GM12878 (cell line): ENCODE results near the gene KRT75.

Experiments used
- BHLHE40 ChIP-seq, 2 experiments: fragments of 450-650 bp in 1 of 2; IDR thresholded peaks; 2 replicates each; pipeline ENCODE4 v1.6.1; 2011 to 2017; ENCODE audit warnings: low read depth in 2 of 2, borderline replicate concordance in 1 of 2, improper control_type of control experiment in 1 of 2, low read length in 1 of 2, mild to moderate bottlenecking in 1 of 2
- CBX5 ChIP-seq: sonication (generic); IDR thresholded peaks from 2 replicates; pipeline ENCODE4 v1.6.1; 2016; ENCODE audit warnings: low read depth, moderate library complexity, mild to moderate bottlenecking, inconsistent platforms
- CEBPB ChIP-seq, 2 experiments: fragments of 150-350 bp in 1 of 2; IDR thresholded peaks; 2 replicates each; pipeline ENCODE4 v1.6.1; 2012 to 2014; ENCODE audit warnings: low read depth in 2 of 2, low read length in 2 of 2, borderline replicate concordance in 1 of 2, inconsistent platforms in 1 of 2
- CTCF ChIP-seq, 3 experiments: IDR thresholded peaks in 2 of 3; conservative IDR thresholded peaks in 1 of 3; 2 replicates each; pipeline ENCODE4 v1.5.1; 2011; ENCODE audit warnings: low read depth in 3 of 3, low read length in 3 of 3, mild to moderate bottlenecking in 3 of 3, control low read depth in 2 of 3, moderate library complexity in 2 of 3, inconsistent platforms in 1 of 3, mixed read lengths in 1 of 3; ENCODE audit not compliant: control insufficient read depth in 2 of 3, insufficient read depth in 1 of 3; ENCODE audit errors: extremely low read depth in 1 of 3
- EP300 ChIP-seq, 2 experiments: fragments of 150-350 bp in 1 of 2; IDR thresholded peaks; 2 replicates each; pipeline ENCODE4 v1.6.1; 2011 to 2012; ENCODE audit warnings: low read depth in 2 of 2, low read length in 2 of 2, borderline replicate concordance in 1 of 2, improper control_type of control experiment in 1 of 2, inconsistent platforms in 1 of 2; ENCODE audit not compliant: control insufficient read depth in 1 of 2
- FOXM1 ChIP-seq: IDR thresholded peaks from 2 replicates; pipeline ENCODE4 v1.6.1; 2012; ENCODE audit warnings: low read depth, mild to moderate bottlenecking, inconsistent platforms, low read length, moderate library complexity
- MAX ChIP-seq: IDR thresholded peaks from 2 replicates; pipeline ENCODE4 v1.6.1; 2012; ENCODE audit warnings: low read depth, low read length, improper control_type of control experiment
- SMC3 ChIP-seq: IDR thresholded peaks from 2 replicates; pipeline ENCODE4 v1.6.1; 2011; ENCODE audit warnings: low read length, improper control_type of control experiment, borderline replicate concordance
- USF2 ChIP-seq: IDR thresholded peaks from 2 replicates; pipeline ENCODE4 v1.6.1; 2011; ENCODE audit warnings: low read depth, low read length, improper control_type of control experiment, borderline replicate concordance
- ZNF274 ChIP-seq: IDR thresholded peaks from one replicate; pipeline ENCODE4 v1.8.0; 2011; ENCODE audit not compliant: insufficient read length, insufficient read depth
- ZNF687 ChIP-seq: fragments of 450-650 bp; IDR thresholded peaks from 2 replicates; pipeline ENCODE4 v1.6.1; 2017; ENCODE audit warnings: mild to moderate bottlenecking, moderate library complexity

- TF ChIP-seq ZNF274: no peak
- TF ChIP-seq CTCF (IDR thresholded peaks at IDR 0.05 in 2 of 3, conservative IDR thresholded peaks at IDR 0.05 in 1 of 3; ENCODE audit: control insufficient read depth in 2 of 3, extremely low read depth in 1 of 3, insufficient read depth in 1 of 3, low read depth in 3 of 3, low read length in 3 of 3): no peak
- TF ChIP-seq EP300 (IDR thresholded peaks at IDR 0.05; ENCODE audit: borderline replicate concordance in 1 of 2, control insufficient read depth in 1 of 2, low read depth in 2 of 2, low read length in 2 of 2): no peak
- TF ChIP-seq USF2: no peak
- no peak for TF ChIP-seq BHLHE40 (IDR thresholded peaks at IDR 0.05; ENCODE audit: borderline replicate concordance in 1 of 2, low read depth in 2 of 2, low read length in 1 of 2)
- no peak for TF ChIP-seq CBX5
- TF ChIP-seq MAX: no peak
- no peak for TF ChIP-seq SMC3
- TF ChIP-seq CEBPB (IDR thresholded peaks at IDR 0.05; ENCODE audit: borderline replicate concordance in 1 of 2, low read depth in 2 of 2, low read length in 2 of 2): no peak
- no peak for TF ChIP-seq FOXM1
- TF ChIP-seq ZNF687: no peak
These were observed 31.2 kb downstream of the KRT75 start for GRCh38 chr12:52402873-52403540.
